GM06990 (cell line): ENCODE measurements around the gene NDUFA5.

Experiments used
- DNase-seq: peaks from one replicate; pipeline ENCODE4 v3.0.0-alpha.2; 2011; ENCODE audit not compliant: insufficient read length; ENCODE audit errors: extremely low read depth
- H3K27me3 ChIP-seq: replicated peaks from 2 replicates; pipeline ENCODE4 v1.6.0; 2011; ENCODE audit warnings: low read length; ENCODE audit not compliant: control insufficient read depth, insufficient read depth
- H3K36me3 ChIP-seq: 2 replicates; pipeline ENCODE4 v1.5.1; 2011; ENCODE audit warnings: low read length; ENCODE audit not compliant: control insufficient read depth, insufficient read depth
- H3K4me3 ChIP-seq: replicated peaks from 2 replicates; pipeline ENCODE4 v1.5.1; 2011; ENCODE audit warnings: low read depth, mild to moderate bottlenecking, control low read depth, low read length
- CTCF ChIP-seq: IDR thresholded peaks from 2 replicates; pipeline ENCODE4 v1.5.1; 2011; ENCODE audit warnings: low read length, control low read depth, mild to moderate bottlenecking, inconsistent platforms; ENCODE audit not compliant: insufficient read depth, poor library complexity, severe bottlenecking

The NDUFA5 gene

GRCh38 chr7:123570390-123571182 is 13.0 kb upstream of the NDUFA5 start:
- Histone ChIP-seq H3K36me3 (no peaks in the 10 kb centered on the region), H3K27me3 (no peaks in the 10 kb centered on the region), H3K4me3 (no peak overlapping the region)
- no peak for TF ChIP-seq CTCF
- DNase-seq = no peak

- H3K4me3 ChIP-seq = no peak overlapping the region
- DNase-seq = no peak
- H3K36me3 ChIP-seq = no peaks in the 10 kb centered on the region
- no peak for TF ChIP-seq CTCF
- H3K27me3 ChIP-seq = no peaks in the 10 kb centered on the region
Measured at GRCh38 chr7:123569352-123570010, 11.9 kb upstream of the NDUFA5 start.

- Histone ChIP-seq H3K27me3 (no peaks in the 10 kb centered on the region), H3K4me3 (no peak overlapping the region), H3K36me3 (no peaks in the 10 kb centered on the region)
- no peak for TF ChIP-seq CTCF
- no peak for DNase-seq
Measured at GRCh38 chr7:123562121-123562520, 4.5 kb upstream of the NDUFA5 start.

- H3K36me3 ChIP-seq = no peaks in the 10 kb centered on the region
- no peak for TF ChIP-seq CTCF
- DNase-seq = no peak
- no peaks in the 10 kb centered on the region for H3K27me3 ChIP-seq
- peak overlapping the region; percentile 100 for H3K4me3 ChIP-seq
Measured at GRCh38 chr7:123558289-123558874, 764 bp upstream of the NDUFA5 start.

- Histone ChIP-seq H3K27me3 (no peaks in the 10 kb centered on the region), H3K4me3 (peak overlapping the region; percentile 100), H3K36me3 (no peaks in the 10 kb centered on the region)
- DNase-seq = no peak
- TF ChIP-seq CTCF = no peak
Measured at GRCh38 chr7:123557016-123557397, 611 bp downstream of the NDUFA5 start.
